HG03378 (cell line): Measurements from ENCODE around the gene DPY19L1.
"Not testable (repeated sequence)": the region's sequence is repeated elsewhere in the genome, so short reads cannot be mapped to it uniquely, and the experiment has no call there.

Source experiments
- ATAC-seq: cut with Tn5 transposase; IDR thresholded peaks from one replicate; pipeline ENCODE4 v1.9.1; 2021; ENCODE audit warnings: mild to moderate bottlenecking, moderate library complexity; ENCODE audit not compliant: unreplicated experiment

DPY19L1 gene

GRCh38 chr7:35035511-35035961 is 1.7 kb downstream of the DPY19L1 start:
- no peak for ATAC-seq

DNA sequence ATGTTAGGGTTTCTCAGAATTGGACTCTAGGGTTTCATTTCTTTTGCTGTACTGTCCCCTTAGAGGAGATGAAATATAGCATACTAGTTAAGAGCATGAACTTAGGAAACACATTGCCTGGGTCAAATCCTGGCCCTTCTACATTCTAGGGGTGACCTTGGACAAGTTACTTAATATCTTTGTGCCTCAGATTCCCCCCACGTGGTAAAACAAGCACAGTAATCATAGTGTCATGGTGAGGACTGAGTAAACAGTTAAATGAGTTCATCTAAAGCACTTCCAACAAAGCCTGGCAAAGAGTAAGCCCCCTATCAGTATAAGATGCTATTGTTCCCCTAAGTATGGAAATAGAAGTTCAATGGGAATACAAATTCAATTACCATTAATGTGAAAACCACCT is 5.1 kb downstream of the DPY19L1 start:
- no peak for ATAC-seq

DNA sequence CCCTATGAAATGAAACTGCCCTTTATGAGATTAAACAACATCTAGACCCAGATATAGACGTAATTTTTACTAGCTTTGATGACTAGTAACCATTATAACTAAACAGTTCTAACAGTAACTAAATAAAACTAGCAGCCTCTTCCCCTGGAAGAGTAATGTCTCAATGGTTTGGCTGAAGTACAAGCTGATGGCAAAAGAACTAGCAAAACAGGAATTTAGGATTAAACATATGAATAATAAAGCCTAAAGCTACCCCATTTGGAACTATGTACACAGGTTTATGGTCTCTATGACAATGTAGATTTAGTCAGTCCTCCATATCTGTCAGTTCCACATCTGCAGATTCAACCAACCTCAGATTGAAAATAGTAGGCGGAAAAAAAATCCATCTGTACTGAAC is 6.4 kb downstream of the DPY19L1 start:
- no peak for ATAC-seq

GRCh38 chr7:35029311-35029710 is 8.0 kb downstream of the DPY19L1 start:
- ATAC-seq, result no peak

- ATAC-seq, result no peak
Observed at GRCh38 chr7:35026150-35026549, 11.1 kb downstream of the DPY19L1 start.

GRCh38 chr7:35025369-35025870 is 11.9 kb downstream of the DPY19L1 start:
- ATAC-seq, result no peak

DNA sequence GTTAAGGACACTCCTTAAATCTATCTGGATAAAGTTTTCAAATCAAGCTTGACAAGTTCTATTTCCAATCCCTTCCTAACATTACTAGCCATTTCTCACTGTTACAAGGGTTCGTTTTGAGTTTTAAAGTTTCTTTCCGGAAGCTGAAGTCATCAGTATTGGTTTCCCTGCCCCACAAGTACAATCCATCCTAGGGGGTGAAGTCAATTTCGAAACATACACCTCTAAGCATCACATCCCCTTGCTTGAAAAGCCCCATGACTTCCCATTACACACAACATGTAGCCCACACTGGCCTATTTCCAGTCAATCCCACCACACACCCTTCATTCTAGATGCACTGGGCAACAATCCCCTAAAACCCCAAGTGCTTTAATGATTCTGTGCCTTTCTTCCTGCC is 13.0 kb downstream of the DPY19L1 start:
- ATAC-seq, result no peak

GRCh38 chr7:35022725-35023124 is 14.6 kb downstream of the DPY19L1 start:
- no peak for ATAC-seq

GRCh38 chr7:35021445-35021844 is 15.8 kb downstream of the DPY19L1 start:
- no peak for ATAC-seq

GRCh38 chr7:35019801-35020200 is 17.5 kb downstream of the DPY19L1 start:
- no peak for ATAC-seq

- ATAC-seq, result no peak
Observed at GRCh38 chr7:35019179-35019729, 18.0 kb downstream of the DPY19L1 start.

- ATAC-seq, result no peak
Observed at GRCh38 chr7:35015346-35015859, 21.9 kb downstream of the DPY19L1 start.

DNA sequence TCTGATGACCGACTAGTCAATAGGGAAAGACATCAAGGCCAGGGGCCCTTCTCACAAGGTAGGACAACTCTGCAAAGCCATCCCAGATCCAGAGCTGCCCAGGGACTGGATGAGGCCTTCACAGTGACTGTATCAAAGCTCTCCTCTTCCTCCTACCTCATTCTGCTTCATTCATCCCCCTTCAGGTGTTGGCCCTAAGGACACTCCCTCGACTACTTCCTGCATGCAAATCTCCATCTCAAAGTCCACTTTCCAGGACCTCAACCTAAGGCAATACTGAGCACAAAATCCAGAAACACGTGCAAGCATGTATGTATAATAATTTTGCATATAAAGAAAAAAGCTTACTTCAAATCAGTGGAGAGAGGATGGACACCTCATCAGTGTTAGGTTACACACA is 25.1 kb downstream of the DPY19L1 start:
- no peak for ATAC-seq

GRCh38 chr7:35011085-35011484 is 26.2 kb downstream of the DPY19L1 start:
- ATAC-seq, result no peak

DNA sequence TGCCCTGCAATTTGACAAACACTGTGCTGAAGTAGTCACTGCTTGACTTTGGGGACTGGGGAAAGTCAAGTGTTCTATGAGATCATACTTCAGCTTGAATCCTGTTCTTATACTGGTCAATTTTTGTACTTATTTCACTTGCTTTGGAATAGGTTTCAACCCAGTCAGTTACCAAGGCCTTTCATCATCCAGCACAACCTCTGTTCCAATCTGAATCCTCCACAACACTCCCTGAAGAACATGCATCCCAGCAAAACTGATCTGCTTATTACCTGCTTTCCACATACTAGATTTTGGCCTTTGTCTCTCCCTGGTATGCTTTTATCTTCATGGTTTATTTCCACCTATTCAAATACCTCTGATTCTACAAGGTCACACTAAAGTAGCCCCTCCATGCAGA is 29.5 kb downstream of the DPY19L1 start:
- ATAC-seq, result no peak

GRCh38 chr7:35004531-35005095 is 32.7 kb downstream of the DPY19L1 start:
- no peak for ATAC-seq

DNA sequence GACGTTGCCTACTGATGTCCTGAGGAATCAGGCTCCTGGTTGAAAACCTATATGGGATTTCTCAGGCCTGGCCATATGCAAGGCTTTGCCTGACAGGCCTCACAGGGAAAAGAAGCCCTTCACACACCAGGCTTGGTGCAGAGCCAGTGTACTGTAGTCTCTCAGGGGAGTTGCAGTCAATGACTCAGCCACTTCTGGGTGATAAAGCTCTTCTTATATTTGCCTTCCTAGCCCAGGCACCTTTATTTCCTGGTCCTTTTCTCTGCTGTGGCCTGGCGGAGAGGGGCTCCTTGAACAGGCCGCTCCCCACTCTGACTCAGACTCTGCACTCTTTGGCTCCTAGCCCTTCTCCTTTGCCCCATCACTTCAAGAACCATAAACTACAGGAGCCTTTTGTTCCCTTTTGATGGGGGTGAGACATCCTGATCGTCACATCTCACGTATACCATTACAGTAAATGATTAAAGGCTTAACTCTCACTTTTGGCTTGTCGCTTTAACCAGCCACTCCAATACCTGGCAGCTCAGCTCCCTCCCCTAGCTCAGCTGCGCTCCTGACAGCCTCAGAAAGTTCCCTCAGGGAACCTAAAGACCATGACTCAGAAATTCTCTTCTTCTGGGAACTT is 33.5 kb downstream of the DPY19L1 start:
- no peak for ATAC-seq

DNA sequence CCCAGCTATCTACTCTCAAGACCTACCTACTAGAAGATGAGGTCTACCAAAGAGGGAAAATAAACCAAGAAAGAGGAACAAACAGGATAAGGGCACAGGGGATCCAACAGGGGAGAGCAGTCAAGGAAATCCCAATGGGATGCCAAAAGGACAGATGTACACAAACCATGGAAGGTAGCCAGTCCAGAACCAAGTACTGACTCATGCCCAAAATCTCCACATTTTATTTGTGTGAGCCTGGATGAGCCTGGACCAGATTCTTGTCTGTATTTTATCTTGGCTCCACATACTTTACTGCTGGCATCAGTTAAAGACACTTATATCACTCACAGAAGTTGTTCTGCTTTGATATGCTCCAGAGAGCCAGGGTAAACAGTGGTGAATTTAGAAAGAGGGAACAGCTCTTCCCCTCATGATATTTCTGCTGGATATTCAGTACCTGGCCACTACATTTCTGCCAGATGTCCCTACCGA is 34.1 kb downstream of the DPY19L1 start:
- not testable (repeated sequence) for ATAC-seq

- not testable (repeated sequence) for ATAC-seq
Observed at GRCh38 chr7:34998335-34998734, 39.0 kb downstream of the DPY19L1 start.

DNA sequence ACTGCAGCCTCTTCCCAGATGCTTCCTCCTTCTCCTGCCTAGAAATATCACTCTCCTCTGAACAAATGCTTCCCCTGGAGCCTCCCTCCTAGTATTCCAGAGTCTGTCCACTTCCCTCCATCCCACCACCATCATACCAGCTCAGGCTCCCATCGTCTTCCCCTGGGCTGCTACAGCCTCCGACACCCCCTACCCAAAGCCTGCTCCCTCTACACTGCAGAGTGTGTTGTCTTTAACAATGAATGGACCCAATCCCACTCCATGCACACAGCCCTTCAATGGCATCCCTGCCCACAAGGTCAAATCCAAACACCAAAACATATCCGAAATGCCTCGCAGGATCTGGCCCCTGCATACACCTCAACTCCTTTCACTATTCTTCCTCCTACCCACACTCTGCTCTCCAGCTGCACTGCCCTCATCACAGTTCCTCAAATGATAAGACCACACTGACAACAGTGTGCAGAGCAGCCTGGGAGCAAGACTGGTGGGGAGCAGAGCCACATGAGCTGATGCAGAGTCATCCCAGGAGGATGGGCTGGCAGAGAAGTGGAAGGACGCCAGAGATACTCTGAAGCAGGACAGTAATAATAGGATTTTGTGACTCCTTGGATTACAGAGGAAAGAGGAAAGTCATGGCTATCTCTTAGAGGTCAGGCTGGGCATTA is 40.7 kb downstream of the DPY19L1 start:
- ATAC-seq, result not testable (repeated sequence)

DNA sequence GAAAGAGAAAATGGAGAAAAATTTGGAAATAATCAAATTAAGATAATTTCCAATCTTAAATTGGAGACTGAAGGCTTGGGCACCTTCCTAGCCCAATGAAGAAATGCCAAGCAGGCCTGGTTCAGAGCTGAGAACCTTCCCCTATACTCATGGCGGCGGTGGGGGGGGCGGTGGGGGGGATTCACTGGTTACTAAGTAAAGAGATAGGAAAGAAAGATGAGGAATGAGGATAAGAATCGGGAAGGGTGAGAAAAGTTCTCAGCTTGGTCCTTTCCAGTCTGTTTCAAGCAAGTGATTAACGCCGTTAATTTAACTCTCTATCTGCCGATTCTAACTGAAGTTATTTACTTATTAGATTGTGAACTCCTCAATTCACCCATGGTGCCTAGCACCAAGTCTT is 41.5 kb downstream of the DPY19L1 start:
- ATAC-seq, result no peak
